HFF-Myc (cell line): ENCODE measurements around the gene RECQL.
"Not testable (repeated sequence)": the region's sequence is repeated elsewhere in the genome, so short reads cannot be mapped to it uniquely, and the experiment has no call there.

Source experiments
- DNase-seq: peaks from one replicate; pipeline ENCODE4 v3.0.0-alpha.2; 2011; ENCODE audit warnings: low read depth; ENCODE audit errors: extremely low read depth
- H3K4me3 ChIP-seq: replicated peaks from 2 replicates; pipeline ENCODE4 v1.5.1; 2011; ENCODE audit warnings: low read depth, mild to moderate bottlenecking, control low read depth, low read length
- TF ChIP-seq, protein P1 (sequence below): IDR thresholded peaks from 2 replicates; pipeline ENCODE4 v1.5.1; 2012; ENCODE audit warnings: mild to moderate bottlenecking, low read depth, low read length, control low read depth; ENCODE audit errors: missing control alignments

Gene RECQL

DNA sequence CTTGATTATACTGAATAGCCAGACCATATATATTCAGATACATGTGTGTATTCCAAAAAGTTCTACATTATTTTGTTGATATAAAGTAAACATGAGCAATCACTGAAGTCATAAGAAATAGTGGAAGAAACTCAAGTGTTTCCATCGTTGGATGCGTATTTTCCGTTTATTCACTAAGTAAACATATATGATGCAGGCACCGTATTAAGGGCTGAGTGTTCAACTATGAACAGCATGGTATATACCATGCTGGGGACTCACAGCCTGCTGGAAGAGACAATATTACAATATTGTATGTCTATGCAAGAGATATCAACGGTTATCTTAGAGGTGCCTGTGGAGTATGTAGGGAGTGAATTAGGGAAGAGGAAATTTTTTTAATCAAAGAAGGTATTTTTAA, 62.8 kb downstream of the RECQL start:
- TF ChIP-seq, protein P1, sequence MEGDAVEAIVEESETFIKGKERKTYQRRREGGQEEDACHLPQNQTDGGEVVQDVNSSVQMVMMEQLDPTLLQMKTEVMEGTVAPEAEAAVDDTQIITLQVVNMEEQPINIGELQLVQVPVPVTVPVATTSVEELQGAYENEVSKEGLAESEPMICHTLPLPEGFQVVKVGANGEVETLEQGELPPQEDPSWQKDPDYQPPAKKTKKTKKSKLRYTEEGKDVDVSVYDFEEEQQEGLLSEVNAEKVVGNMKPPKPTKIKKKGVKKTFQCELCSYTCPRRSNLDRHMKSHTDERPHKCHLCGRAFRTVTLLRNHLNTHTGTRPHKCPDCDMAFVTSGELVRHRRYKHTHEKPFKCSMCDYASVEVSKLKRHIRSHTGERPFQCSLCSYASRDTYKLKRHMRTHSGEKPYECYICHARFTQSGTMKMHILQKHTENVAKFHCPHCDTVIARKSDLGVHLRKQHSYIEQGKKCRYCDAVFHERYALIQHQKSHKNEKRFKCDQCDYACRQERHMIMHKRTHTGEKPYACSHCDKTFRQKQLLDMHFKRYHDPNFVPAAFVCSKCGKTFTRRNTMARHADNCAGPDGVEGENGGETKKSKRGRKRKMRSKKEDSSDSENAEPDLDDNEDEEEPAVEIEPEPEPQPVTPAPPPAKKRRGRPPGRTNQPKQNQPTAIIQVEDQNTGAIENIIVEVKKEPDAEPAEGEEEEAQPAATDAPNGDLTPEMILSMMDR, result no peak
- H3K4me3 ChIP-seq, result peak overlapping the region; percentile 74

DNA sequence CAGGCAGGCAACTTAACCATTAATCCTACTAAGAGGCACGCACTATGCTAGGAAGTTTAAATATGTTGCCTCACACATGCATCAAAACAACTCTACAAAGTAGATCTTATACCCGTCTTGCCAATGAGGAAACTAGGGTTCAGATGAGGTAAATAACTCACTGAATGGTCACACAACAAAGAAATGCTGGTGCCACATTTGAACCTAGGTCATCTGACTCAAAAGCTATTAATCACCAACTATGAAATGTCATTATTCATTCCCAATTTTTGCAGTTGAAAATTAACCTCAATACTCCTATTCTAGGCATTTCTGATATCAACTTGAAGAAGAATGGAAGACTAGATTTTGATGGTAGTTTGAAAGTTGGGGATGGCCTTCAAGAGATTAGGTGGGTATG, 66.7 kb downstream of the RECQL start:
- no peak for DNase-seq
- TF ChIP-seq, protein P1, result no peak
- no peak overlapping the region for H3K4me3 ChIP-seq

More for the DNA sequence above, 62.8 kb downstream of the RECQL start:
- DNase-seq, result no peak

DNA sequence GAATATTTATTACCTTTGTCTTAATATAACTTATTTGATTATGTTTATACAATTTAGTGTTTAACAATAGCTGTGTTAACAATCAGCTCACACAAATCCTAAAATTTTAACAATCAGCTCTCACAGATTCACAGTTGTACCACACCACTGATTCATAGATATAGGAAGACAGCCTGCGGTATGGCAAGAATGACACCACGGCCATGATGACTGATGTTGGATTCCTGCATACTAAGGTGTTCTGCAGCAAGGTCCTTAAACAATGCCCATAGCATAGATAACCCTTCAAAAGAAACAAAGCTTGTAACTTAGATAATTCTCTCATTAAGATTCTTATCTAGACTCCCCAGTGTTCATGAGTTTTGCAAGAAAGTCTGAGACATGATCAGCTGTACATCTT, 67.9 kb downstream of the RECQL start:
- TF ChIP-seq, protein P1, result no peak
- no peak overlapping the region for H3K4me3 ChIP-seq

DNA sequence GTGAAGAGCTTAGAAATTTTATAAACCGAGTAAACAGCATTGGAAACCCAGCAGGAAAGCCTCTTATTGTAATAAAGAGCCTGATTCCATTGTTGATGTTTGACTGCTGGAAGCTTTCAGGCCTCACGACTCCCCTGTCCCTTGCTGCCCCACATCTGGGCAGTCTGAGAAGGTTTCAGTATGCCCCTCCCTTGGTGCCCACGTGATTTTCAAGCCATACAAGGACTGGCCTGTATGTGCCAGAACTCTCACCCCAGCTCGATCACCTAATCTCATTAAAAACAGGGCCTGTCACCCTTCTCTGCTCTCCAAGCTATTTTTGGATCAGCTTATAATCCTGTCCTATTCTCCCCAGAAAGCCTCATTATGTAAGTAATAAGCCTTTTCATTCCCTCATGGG, 71.4 kb downstream of the RECQL start:
- H3K4me3 ChIP-seq, result no peak overlapping the region
- no peak for DNase-seq
- TF ChIP-seq, protein P1, result no peak

More for the DNA sequence above, 67.9 kb downstream of the RECQL start:
- no peak for DNase-seq

DNA sequence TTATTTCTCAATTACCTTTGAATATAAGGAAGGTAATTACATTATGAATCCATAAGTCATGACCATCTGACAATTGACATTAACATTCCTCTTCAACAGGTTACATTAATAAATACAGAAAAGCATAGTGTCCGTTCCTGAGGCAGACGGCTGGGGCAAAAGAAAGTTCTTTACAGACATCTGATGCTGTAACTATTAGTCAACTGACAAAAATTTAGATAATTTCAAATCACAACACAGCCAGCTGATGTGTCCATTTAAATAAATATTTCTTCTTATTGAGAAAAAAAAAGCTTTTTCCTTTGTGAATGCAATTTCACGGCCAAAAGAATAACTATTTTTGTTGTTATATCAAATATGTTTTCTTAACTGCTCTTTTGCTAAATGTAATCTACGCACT, 73.2 kb downstream of the RECQL start:
- TF ChIP-seq, protein P1, result no peak
- no peak for DNase-seq
- no peak overlapping the region for H3K4me3 ChIP-seq

DNA sequence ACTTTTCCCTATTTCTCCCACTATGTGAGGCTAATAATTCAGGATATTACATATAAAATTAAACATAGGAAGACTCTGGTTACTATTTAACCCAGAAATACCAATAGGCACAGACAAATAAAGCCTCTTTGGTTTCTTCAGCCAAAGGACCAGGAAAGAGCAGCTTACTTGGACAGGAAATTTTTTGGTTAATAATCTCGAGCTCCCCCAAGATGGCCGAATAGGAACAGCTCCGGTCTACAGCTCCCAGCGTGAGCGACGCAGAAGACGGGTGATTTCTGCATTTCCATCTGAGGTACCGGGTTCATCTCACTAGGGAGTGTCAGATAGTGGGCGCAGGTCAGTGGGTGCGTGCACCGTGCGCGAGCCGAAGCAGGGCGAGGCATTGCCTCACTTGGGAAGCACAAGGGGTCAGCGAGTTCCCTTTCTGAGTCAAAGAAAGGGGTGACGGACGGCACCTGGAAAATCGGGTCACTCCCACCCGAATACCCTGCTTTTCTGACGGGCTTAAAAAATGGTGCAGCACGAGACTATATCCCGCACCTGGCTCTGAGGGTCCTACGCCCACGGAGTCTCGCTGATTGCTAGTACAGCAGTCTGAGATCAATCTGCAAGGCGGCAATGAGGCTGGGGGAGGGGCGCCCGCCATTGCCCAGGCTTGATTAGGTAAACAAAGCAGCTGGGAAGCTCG, 82.3 kb downstream of the RECQL start:
- not testable (repeated sequence) for H3K4me3 ChIP-seq, DNase-seq
